Measurements from ENCODE around the gene LLGL1. TPM values are rescaled to one million over a fixed set of nuclear protein-coding genes. Genes with fewer than 3 reads are reported as not detected.

The LLGL1 gene
- total and polyA plus RNA-seq, 10 of the 15 experiments (the other 5 are each of a cell fraction or from before 2014, with no cell fraction given) = 0.02 to 9.2 (median 2.5) TPM

- H3K9ac ChIP-seq (ENCODE audit: control insufficient read depth, insufficient read depth, low read length) = no peak overlapping the region
- no peak for DNase-seq (ENCODE audit: low read depth, low spot score)
- in situ Hi-C loops (cut with MboI) = no loop called here
- TF ChIP-seq CHD1 (IDR thresholded peaks at IDR 0.05; ENCODE audit: low read depth, low read length) = no peak
- no peak for TF ChIP-seq TAF1 (IDR thresholded peaks at IDR 0.05; ENCODE audit: borderline replicate concordance, low read depth, low read length)
- TF ChIP-seq, protein P1, sequence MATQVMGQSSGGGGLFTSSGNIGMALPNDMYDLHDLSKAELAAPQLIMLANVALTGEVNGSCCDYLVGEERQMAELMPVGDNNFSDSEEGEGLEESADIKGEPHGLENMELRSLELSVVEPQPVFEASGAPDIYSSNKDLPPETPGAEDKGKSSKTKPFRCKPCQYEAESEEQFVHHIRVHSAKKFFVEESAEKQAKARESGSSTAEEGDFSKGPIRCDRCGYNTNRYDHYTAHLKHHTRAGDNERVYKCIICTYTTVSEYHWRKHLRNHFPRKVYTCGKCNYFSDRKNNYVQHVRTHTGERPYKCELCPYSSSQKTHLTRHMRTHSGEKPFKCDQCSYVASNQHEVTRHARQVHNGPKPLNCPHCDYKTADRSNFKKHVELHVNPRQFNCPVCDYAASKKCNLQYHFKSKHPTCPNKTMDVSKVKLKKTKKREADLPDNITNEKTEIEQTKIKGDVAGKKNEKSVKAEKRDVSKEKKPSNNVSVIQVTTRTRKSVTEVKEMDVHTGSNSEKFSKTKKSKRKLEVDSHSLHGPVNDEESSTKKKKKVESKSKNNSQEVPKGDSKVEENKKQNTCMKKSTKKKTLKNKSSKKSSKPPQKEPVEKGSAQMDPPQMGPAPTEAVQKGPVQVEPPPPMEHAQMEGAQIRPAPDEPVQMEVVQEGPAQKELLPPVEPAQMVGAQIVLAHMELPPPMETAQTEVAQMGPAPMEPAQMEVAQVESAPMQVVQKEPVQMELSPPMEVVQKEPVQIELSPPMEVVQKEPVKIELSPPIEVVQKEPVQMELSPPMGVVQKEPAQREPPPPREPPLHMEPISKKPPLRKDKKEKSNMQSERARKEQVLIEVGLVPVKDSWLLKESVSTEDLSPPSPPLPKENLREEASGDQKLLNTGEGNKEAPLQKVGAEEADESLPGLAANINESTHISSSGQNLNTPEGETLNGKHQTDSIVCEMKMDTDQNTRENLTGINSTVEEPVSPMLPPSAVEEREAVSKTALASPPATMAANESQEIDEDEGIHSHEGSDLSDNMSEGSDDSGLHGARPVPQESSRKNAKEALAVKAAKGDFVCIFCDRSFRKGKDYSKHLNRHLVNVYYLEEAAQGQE (IDR thresholded peaks at IDR 0.05; ENCODE audit: low read depth, low read length) = no peak
- no peak for TF ChIP-seq SUZ12 (IDR thresholded peaks at IDR 0.05; ENCODE audit: unreplicated experiment)
- no peak for TF ChIP-seq CHD2 (IDR thresholded peaks at IDR 0.05; ENCODE audit: borderline replicate concordance, low read depth, low read length)
- TF ChIP-seq ZNF384 (IDR thresholded peaks at IDR 0.05; ENCODE audit: borderline replicate concordance, low read depth, low read length) = no peak
- ChIA-PET POLR2A (interaction anchor here (1.1 kb wide), 1 partner anchor 45 kb away, joined by 3 read pairs; no protein-coding TSS in a partner anchor), CTCF (interaction anchor here (0.7 to 1.0 kb wide), 2 partner anchors 16 to 43 kb away, joined by 3 to 4 read pairs; no protein-coding TSS in a partner anchor), SMC1A (ENCODE audit: uncharacterized antibody, unreplicated experiment) (interaction anchor here (1.0 kb wide), 1 partner anchor 9 kb away, joined by 3 read pairs; no protein-coding TSS in a partner anchor), RAD21 (ENCODE audit: unreplicated experiment) (no interaction called here)
- H4K20me1 ChIP-seq (ENCODE audit: control insufficient read depth, insufficient read depth) = peaks cover 9% of the 10 kb centered on the region
- H3K4me2 ChIP-seq (ENCODE audit: control insufficient read depth, insufficient read depth) = no peak overlapping the region
- intact Hi-C loops (cut with micrococcal nuclease; ENCODE audit: unreplicated experiment) = no loop called here
- FAIRE-seq = no peak
- no peaks in the 10 kb centered on the region for H3K4me1 ChIP-seq (ENCODE audit: control insufficient read depth, insufficient read depth, low read length)
- no peak for ATAC-seq
- H3K79me2 ChIP-seq (ENCODE audit: control insufficient read depth, insufficient read depth, low read length) = no peaks in the 10 kb centered on the region; the same call in none of the 2 replicates
- peaks cover 26 to 43% of the 10 kb centered on the region in 2 experiments; a peak in 3 of 4 replicates for H3K36me3 ChIP-seq (ENCODE audit: control insufficient read depth in 2 of 2, insufficient read depth in 2 of 2, low read length in 1 of 2)
- no peak overlapping the region for H3K4me3 ChIP-seq
- H3K27ac ChIP-seq (ENCODE audit: control insufficient read depth, insufficient read depth) = no peak overlapping the region
- H3K9me3 ChIP-seq (replicated peaks; ENCODE audit: control insufficient read depth, insufficient read depth, low read length) = no peaks in the 10 kb centered on the region
- BruUV-seq (replicated peaks) = no TSS peak
- no peaks in the 10 kb centered on the region for H3K27me3 ChIP-seq (replicated peaks in 1 of 2; ENCODE audit: control insufficient read depth in 2 of 2, insufficient read depth in 2 of 2, low read length in 1 of 2)
- H2AFZ ChIP-seq (ENCODE audit: control insufficient read depth, low read depth, low read length) = no peak overlapping the region
Measured at GRCh38 chr17:18206962-18207361, 18.5 kb upstream of the LLGL1 start.

Data from GM12878 (cell line).